ENCODE data around the gene KAZN. TPM values are rescaled to one million over a fixed set of nuclear protein-coding genes. Genes with fewer than 3 reads are reported as not detected.

KAZN gene
- total RNA-seq, 2 donors from 2014 or later, result 3.4 to 12.2 TPM

DNA sequence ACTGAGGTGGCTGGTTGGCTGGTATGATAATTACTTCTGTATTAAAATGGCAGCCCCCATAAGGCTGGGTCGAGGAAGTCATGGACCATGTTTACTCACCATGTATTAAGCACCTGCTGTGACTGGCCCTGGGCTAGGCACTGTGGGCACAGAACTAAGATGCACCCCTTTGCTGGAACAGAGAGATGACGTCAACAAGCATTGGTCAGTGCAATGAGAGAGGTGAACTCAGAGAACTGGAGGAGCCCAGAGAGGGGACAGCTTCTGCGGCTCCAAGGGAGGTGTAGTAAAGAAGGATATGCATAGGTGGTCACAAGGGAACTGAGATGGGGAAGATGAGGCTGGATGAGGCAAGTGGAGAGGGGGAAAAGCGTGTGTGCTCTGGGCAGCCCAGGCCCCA, 88.7 kb downstream of the KAZN start:
- 70 to 71% methylated on average over 4 of the region's 4 CpGs for WGBS, 2 donors
- Histone ChIP-seq H3K4me1 (no peaks in the 10 kb centered on the region), H3K4me3 (no peak overlapping the region), H3K27me3 (no peaks in the 10 kb centered on the region), H3K27ac (no peak overlapping the region), H3K9me3 (no peaks in the 10 kb centered on the region), H3K36me3 (replicated peaks in 1 of 2; ENCODE audit: insufficient read depth in 1 of 2, low read depth in 2 of 2) (no peaks in the 10 kb centered on the region)
- TF ChIP-seq, protein P1, sequence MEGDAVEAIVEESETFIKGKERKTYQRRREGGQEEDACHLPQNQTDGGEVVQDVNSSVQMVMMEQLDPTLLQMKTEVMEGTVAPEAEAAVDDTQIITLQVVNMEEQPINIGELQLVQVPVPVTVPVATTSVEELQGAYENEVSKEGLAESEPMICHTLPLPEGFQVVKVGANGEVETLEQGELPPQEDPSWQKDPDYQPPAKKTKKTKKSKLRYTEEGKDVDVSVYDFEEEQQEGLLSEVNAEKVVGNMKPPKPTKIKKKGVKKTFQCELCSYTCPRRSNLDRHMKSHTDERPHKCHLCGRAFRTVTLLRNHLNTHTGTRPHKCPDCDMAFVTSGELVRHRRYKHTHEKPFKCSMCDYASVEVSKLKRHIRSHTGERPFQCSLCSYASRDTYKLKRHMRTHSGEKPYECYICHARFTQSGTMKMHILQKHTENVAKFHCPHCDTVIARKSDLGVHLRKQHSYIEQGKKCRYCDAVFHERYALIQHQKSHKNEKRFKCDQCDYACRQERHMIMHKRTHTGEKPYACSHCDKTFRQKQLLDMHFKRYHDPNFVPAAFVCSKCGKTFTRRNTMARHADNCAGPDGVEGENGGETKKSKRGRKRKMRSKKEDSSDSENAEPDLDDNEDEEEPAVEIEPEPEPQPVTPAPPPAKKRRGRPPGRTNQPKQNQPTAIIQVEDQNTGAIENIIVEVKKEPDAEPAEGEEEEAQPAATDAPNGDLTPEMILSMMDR (IDR thresholded peaks at IDR 0.05), result no peak
- TF ChIP-seq POLR2A (IDR thresholded peaks at IDR 0.05), result no peak
- DNase-seq (no peak), ATAC-seq (no peak)
- intact Hi-C loops (cut with DNase I), result no loop called here

DNA sequence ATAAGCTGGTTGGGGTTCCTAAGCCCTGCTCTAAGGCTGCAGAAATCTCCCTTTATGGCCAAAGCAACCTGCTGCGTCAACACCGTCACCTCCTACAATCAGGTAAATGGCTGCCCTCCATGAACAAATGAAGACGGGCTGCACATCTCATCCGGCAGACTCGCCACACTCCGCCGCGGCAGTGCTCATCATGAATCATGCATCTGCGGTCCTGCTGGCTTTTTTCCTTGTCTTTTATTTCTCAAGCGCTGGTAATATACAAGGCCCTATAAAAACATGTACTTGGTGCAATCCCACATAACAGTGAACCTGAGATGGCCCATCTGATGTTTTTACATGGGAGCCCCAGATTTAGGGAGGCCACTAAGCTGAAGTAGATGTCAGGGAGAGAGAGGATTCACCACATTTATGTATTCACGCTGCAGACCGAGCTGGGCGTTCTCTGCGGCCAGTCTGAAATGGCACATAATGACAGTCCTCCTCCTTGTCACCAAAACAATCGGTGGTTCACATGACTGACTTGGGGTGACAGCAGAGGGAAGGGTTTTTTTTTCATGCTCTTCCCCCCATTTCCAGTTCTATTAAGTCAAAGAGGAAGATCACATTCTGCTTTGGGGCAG, 91.6 kb downstream of the KAZN start:
- no peak for DNase-seq
- WGBS, 2 donors, result 82% methylated on average over 15 of the region's 15 CpGs

DNA sequence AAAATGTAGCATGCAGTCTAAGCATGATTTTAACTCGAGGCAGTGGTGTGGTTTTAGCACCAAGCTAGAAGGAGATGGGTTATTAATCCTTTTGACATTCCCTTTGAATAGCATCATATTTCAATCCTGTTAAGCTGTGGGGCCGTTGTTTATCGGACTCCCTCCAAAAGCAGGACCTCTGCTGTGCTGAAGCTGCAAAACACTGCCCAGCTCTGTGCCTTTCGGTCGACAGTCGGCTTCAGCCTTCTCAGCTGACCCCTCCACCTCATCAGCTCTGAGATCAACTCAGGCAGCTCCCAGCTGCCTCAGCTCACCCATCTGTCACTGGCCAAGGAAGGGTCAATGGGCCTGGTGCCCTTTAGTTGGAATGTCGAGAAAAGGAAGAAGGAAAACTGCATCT, 95.5 kb downstream of the KAZN start:
- Histone ChIP-seq H3K27ac (no peak overlapping the region), H3K27me3 (no peaks in the 10 kb centered on the region), H3K9me3 (no peaks in the 10 kb centered on the region), H3K36me3 (replicated peaks in 1 of 2; ENCODE audit: insufficient read depth in 1 of 2, low read depth in 2 of 2) (no peaks in the 10 kb centered on the region), H3K4me3 (no peak overlapping the region), H3K4me1 (no peaks in the 10 kb centered on the region)
- no peak for TF ChIP-seq POLR2A (IDR thresholded peaks at IDR 0.05)
- TF ChIP-seq, protein P1 (IDR thresholded peaks at IDR 0.05), result no peak
- intact Hi-C loops (cut with DNase I), result no loop called here
- no peak for DNase-seq
- WGBS, 2 donors, result 23 to 39% methylated on average over 7 of the region's 7 CpGs
- no peak for ATAC-seq

More for the DNA sequence above, 91.6 kb downstream of the KAZN start:
- intact Hi-C loops (cut with DNase I), result no loop called here
- Histone ChIP-seq H3K4me1 (no peaks in the 10 kb centered on the region), H3K4me3 (no peak overlapping the region), H3K36me3 (replicated peaks in 1 of 2; ENCODE audit: insufficient read depth in 1 of 2, low read depth in 2 of 2) (no peaks in the 10 kb centered on the region), H3K27ac (no peak overlapping the region), H3K27me3 (no peaks in the 10 kb centered on the region), H3K9me3 (no peaks in the 10 kb centered on the region)
- TF ChIP-seq, protein P1 (IDR thresholded peaks at IDR 0.05), result no peak
- TF ChIP-seq POLR2A (IDR thresholded peaks at IDR 0.05), result no peak
- ATAC-seq, result no peak

DNA sequence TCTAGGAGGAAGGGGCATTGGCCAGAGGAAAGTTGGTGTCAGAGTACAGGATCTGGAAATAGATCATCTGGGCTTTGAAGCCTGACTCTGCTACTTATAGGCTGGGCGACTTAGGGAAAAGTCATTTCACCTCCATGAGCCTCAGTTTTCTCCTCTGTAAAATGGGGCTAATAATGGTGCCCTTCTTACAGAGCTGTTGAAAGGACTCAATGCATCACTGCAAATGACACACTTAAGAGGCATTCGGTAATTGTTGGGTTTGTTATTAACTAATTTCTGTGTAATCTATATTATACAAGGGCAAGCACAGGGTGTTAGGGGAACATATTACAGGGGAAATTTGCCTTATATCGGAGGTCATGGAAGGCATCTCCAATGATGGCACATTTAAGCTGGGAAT, 96.1 kb downstream of the KAZN start:
- TF ChIP-seq, protein P1 (IDR thresholded peaks at IDR 0.05), result no peak
- no peak for TF ChIP-seq POLR2A (IDR thresholded peaks at IDR 0.05)
- no peaks in the 10 kb centered on the region for H3K4me1 ChIP-seq
- intact Hi-C loops (cut with DNase I), result no loop called here
- no peaks in the 10 kb centered on the region for H3K36me3 ChIP-seq (replicated peaks in 1 of 2; ENCODE audit: insufficient read depth in 1 of 2, low read depth in 2 of 2)
- 58 to 59% methylated on average over 3 of the region's 3 CpGs for WGBS, 2 donors
- ATAC-seq, result no peak
- no peak for DNase-seq
- H3K27me3 ChIP-seq, result no peaks in the 10 kb centered on the region
- no peaks in the 10 kb centered on the region for H3K9me3 ChIP-seq
- H3K27ac ChIP-seq, result no peak overlapping the region
- no peak overlapping the region for H3K4me3 ChIP-seq

DNA sequence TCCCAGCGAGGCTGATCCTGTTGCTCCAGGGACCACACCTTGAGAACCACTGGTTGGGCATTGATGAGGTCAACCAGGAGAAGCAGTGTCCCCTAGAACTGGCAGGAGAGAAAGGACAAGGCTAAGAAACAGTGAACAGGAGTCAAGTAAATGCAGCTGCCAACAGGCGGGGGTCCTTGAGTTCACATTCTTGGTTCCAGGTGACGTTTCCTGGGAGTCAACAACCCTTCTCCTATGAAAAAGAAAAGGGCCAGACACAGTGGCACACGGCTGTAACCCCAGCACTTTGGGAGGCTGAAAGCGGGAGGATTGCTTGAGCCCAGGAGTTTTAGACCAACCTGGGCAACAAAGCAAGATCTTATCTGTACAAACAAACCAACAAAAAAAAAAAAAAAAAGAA, 98.3 kb downstream of the KAZN start:
- Histone ChIP-seq H3K27ac (no peak overlapping the region), H3K4me3 (no peak overlapping the region), H3K27me3 (no peaks in the 10 kb centered on the region), H3K4me1 (no peaks in the 10 kb centered on the region), H3K36me3 (replicated peaks in 1 of 2; ENCODE audit: insufficient read depth in 1 of 2, low read depth in 2 of 2) (no peaks in the 10 kb centered on the region), H3K9me3 (no peaks in the 10 kb centered on the region)
- intact Hi-C loops (cut with DNase I), result no loop called here
- WGBS, 2 donors, result 56 to 57% methylated on average over 5 of the region's 5 CpGs
- DNase-seq, result no peak
- no peak for ATAC-seq
- no peak for TF ChIP-seq POLR2A (IDR thresholded peaks at IDR 0.05)
- TF ChIP-seq, protein P1 (IDR thresholded peaks at IDR 0.05), result no peak

Measured in body of pancreas (tissue), 4 donors.